Tibial nerve (tissue), 3 donors: ENCODE results near the gene CASKIN1.
"Not testable (repeated sequence)": the region's sequence is repeated elsewhere in the genome, so short reads cannot be mapped to it uniquely, and the experiment has no call there.

ENCODE experiments used
- POLR2A ChIP-seq, 2 donors: fragments of 450-650 bp; IDR thresholded peaks; one replicate each; pipeline ENCODE4 v1.6.1; 2017; ENCODE audit warnings: antibody characterized with exemption in 2 of 2, mild to moderate bottlenecking in 2 of 2, moderate library complexity in 2 of 2
- TF ChIP-seq, protein P1 (sequence below), 5 experiments: fragments of 200-600 bp in 3 of 5; fragments of 450-650 bp in 2 of 5; sonication (generic) in 3 of 5; IDR thresholded peaks; one replicate each; pipeline ENCODE4 v1.5.1; 2016 to 2019; ENCODE audit warnings: antibody characterized with exemption in 5 of 5, mild to moderate bottlenecking in 3 of 5, moderate library complexity in 2 of 5

DNA sequence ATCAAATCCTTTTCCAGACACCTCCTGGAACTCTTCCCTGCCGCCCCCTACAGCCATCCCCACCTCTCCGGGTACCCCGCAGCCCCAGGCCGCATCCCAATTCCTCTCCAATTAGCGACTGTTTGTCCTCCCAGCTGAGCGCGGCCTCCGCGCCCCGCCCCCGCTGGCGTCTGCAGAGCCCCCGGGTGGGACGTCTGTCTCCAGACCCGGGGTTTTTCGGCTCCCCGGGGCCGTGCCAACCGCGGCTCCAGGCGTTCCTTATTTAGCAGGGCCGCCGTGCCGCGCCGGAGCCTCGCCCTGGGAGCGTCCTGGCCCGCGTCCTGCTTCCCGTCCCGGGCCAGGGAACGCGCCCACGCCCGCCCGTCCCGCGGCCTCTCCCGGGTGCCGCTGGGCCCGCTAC is 61.3 kb downstream of the CASKIN1 start:
- TF ChIP-seq, protein P1, sequence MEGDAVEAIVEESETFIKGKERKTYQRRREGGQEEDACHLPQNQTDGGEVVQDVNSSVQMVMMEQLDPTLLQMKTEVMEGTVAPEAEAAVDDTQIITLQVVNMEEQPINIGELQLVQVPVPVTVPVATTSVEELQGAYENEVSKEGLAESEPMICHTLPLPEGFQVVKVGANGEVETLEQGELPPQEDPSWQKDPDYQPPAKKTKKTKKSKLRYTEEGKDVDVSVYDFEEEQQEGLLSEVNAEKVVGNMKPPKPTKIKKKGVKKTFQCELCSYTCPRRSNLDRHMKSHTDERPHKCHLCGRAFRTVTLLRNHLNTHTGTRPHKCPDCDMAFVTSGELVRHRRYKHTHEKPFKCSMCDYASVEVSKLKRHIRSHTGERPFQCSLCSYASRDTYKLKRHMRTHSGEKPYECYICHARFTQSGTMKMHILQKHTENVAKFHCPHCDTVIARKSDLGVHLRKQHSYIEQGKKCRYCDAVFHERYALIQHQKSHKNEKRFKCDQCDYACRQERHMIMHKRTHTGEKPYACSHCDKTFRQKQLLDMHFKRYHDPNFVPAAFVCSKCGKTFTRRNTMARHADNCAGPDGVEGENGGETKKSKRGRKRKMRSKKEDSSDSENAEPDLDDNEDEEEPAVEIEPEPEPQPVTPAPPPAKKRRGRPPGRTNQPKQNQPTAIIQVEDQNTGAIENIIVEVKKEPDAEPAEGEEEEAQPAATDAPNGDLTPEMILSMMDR (IDR thresholded peaks at IDR 0.05): not testable (repeated sequence)
- TF ChIP-seq POLR2A (IDR thresholded peaks at IDR 0.05): not testable (repeated sequence)
